Measurements from ENCODE around the gene CERS6. TPM values are rescaled to one million over a fixed set of nuclear protein-coding genes. Genes with fewer than 3 reads are reported as not detected.

CERS6 gene
- total and polyA plus RNA-seq, 2 of the 8 experiments (the other 6 are each of a cell fraction or from before 2014, with no cell fraction given), result 6.8 to 28.2 TPM

- TF ChIP-seq CBX5 (IDR thresholded peaks at IDR 0.05; ENCODE audit: low read depth, low read length) (no peak), CTCF (IDR thresholded peaks at IDR 0.05; ENCODE audit: control extremely low read depth in 1 of 3, insufficient read depth in 1 of 3, low read depth in 1 of 3, low read length in 3 of 3) (no peak), POLR2AphosphoS5 (IDR thresholded peaks at IDR 0.05; ENCODE audit: low read depth, low read length) (no peak), USF2 (IDR thresholded peaks at IDR 0.05; ENCODE audit: low read length) (no peak)
These were observed 166.5 kb downstream of the CERS6 start (continued) for GRCh38 chr2:168622559-168622958.
